T-helper 1 cell treated with Interleukin-12 subunit alpha and Interleukin-12 subunit beta and Interleukin-4 antibody, amounts not matched to agents 30 μg/mL and 1 μg/mL, for 36 hours (primary cell): Measurements from ENCODE around the gene PASK.

Experiments
- H3K27ac Mint-ChIP-seq: one replicate; pipeline ENCODE4 v1.8.0; 2021; ENCODE audit warnings: mild to moderate bottlenecking, mixed read lengths
- H3K27me3 Mint-ChIP-seq: one replicate; pipeline ENCODE4 v1.8.0; 2021; ENCODE audit warnings: low read depth, mixed read lengths
- H3K36me3 Mint-ChIP-seq: one replicate; pipeline ENCODE4 v1.8.0; 2021; ENCODE audit warnings: low read depth, mixed read lengths
- H3K4me1 Mint-ChIP-seq: one replicate; pipeline ENCODE4 v1.8.0; 2021; ENCODE audit warnings: low read depth, mixed read lengths
- H3K4me3 Mint-ChIP-seq: one replicate; pipeline ENCODE4 v1.8.0; 2021; ENCODE audit warnings: mild to moderate bottlenecking, moderate library complexity, mixed read lengths
- H3K9me3 Mint-ChIP-seq: one replicate; pipeline ENCODE4 v1.8.0; 2021; ENCODE audit warnings: mixed read lengths

PASK gene

DNA sequence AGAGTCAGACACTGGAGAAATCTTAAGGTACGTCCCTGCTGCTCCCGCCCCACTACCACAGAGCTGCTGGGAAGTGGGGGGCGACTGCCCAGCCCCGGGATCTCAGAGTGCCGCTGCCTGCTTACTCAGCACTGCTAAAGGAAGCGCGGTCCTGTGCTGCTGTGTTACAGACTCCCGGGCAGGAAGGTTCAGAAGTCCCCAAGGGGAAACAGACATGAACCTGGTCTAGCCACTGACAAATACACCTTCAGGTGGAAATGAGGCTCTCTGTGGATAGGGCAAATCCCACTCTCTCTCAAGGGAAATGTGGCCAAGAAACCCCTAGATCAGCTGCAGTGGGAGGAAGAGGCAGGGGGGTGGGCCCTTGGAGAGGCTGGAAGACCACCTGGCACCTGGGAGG is 60.9 kb downstream of the PASK start:
- Mint-ChIP-seq H3K36me3 (peaks cover 32% of the 10 kb centered on the region), H3K27me3 (no peaks in the 10 kb centered on the region), H3K4me3 (no peak overlapping the region), H3K27ac (no peak overlapping the region), H3K9me3 (no peaks in the 10 kb centered on the region), H3K4me1 (peaks cover 5% of the 10 kb centered on the region)

DNA sequence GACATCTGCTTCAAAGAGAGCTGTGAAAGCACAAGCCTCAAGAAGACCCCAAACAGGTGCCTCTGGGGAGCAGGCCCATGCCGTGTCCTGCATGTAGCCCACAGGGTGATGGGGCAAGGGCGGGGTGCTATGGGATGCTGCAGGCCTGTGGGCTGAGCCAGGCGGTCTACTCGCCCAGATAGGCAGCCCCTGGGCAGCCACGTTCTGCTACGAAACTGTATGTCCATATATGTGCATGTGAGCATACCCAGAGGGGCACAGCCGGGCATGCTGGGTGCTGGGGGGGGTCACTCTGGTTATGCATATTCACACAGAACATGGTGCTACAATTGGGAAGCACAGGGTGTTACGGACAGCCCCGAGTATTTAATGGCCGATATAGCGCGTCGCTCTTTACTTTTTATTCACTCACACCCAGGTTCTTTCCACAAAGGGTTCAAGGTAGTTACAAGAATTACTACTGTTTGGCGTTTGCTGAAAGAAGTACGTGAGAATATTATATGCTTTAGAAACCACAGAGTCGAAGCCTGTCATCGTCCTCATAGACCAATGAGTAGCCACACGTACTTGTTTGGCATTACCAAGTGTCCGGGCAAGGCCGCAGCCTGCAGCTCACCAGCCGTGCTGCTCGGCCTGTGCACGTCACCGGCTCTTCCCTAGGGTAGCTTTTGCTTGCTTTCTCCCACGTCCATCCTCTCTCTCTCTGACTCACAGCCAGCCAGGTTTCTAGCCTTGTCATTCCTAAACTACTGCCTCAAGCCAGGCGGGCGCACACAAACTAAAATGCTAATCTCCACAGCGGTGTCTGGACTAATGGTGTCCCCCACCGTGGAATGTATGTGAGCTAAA is 61.6 kb downstream of the PASK start:
- Mint-ChIP-seq H3K9me3 (no peaks in the 10 kb centered on the region), H3K27ac (no peak overlapping the region), H3K4me1 (peaks cover 5% of the 10 kb centered on the region), H3K36me3 (peaks cover 38% of the 10 kb centered on the region), H3K4me3 (no peak overlapping the region), H3K27me3 (no peaks in the 10 kb centered on the region)

DNA sequence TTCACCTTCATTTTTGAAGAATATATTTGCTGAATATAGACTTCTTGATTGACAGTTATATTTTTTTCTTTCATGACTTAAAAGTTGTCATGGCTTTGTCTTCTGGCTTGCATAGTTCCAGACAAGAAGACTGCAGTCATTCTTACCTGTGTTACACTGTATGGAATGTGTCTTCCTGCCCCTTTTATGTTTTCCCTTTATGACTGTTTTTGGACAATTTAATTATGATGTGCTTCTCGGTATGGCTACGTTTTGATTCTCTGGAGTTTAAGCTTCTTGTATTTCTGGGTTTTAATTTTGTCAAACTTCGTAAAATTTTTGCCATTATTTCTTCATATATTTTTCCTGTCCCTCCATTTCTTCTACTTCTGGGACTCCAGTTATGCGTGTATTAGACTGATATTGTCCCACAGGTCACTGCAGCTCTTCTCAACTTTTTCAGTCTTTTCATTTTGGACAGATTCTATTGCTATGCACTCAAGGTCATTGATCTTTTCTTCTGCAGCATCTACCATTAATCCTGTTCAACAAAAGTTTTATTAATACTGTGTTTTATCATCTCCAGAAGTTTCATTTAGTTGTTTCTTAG is 64.3 kb downstream of the PASK start:
- Mint-ChIP-seq H3K4me1 (peaks cover 5% of the 10 kb centered on the region), H3K9me3 (no peaks in the 10 kb centered on the region), H3K27ac (no peak overlapping the region), H3K4me3 (no peak overlapping the region), H3K27me3 (no peaks in the 10 kb centered on the region), H3K36me3 (peaks cover 32% of the 10 kb centered on the region)

DNA sequence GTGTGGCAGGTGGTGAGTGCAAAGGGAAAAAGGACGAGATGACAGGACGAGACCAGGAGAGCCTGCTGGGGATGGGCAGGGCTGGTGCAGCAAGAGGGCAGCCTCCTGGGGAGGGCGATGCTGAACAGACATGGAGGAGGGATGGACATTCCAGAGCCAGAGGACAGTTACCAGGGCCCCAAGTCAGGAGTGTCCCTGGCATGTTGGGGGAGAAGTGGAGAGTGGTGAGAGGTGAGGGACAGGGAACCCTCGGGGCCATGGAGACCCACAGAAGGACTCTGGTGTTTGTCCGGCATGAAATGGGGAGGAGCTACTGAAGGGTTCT is 66.2 kb downstream of the PASK start:
- H3K36me3 Mint-ChIP-seq, result peaks cover 20% of the 10 kb centered on the region
- H3K27me3 Mint-ChIP-seq, result no peaks in the 10 kb centered on the region
- peaks cover 1% of the 10 kb centered on the region for H3K4me1 Mint-ChIP-seq
- H3K9me3 Mint-ChIP-seq, result no peaks in the 10 kb centered on the region
- no peak overlapping the region for H3K4me3 Mint-ChIP-seq
- peak overlapping the region; percentile 8 for H3K27ac Mint-ChIP-seq

DNA sequence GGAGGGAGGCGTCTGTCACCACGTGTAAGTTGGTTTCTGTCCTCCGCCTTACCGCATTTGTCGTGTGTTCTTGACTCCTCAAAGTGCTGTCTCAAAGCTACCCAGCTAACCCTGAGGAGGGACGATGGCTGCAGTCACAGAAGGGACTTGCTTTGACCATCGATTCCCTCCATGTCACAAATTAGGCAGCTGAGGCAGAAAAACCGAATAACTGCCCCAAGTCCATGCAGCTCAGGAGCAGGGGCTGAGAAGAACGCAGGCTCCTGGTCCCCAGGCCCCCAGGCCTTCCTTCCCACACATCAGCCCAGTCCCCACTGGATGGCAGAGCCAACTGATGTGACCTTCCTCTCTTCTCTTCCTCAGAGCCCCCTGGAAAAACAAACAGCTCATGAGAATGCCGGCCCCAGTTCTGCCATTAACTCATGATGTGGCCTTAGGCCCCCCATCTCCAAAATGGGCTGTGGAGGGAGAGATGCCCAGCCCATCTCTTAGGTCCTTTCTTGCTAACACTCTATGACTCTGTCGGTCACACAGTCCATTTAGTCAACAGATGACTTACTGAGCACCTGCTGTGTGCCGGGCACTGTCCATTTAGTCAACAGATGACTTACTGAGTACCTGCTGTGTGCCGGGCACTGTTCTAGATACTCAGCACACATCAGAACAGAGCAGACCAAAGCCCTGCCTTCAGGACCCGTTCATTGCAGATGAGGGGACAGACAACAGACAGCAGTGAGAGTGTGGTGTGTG is 66.8 kb downstream of the PASK start:
- Mint-ChIP-seq H3K27me3 (no peaks in the 10 kb centered on the region), H3K4me1 (no peaks in the 10 kb centered on the region), H3K36me3 (peaks cover 19% of the 10 kb centered on the region), H3K27ac (peak overlapping the region; percentile 32), H3K4me3 (no peak overlapping the region), H3K9me3 (no peaks in the 10 kb centered on the region)

DNA sequence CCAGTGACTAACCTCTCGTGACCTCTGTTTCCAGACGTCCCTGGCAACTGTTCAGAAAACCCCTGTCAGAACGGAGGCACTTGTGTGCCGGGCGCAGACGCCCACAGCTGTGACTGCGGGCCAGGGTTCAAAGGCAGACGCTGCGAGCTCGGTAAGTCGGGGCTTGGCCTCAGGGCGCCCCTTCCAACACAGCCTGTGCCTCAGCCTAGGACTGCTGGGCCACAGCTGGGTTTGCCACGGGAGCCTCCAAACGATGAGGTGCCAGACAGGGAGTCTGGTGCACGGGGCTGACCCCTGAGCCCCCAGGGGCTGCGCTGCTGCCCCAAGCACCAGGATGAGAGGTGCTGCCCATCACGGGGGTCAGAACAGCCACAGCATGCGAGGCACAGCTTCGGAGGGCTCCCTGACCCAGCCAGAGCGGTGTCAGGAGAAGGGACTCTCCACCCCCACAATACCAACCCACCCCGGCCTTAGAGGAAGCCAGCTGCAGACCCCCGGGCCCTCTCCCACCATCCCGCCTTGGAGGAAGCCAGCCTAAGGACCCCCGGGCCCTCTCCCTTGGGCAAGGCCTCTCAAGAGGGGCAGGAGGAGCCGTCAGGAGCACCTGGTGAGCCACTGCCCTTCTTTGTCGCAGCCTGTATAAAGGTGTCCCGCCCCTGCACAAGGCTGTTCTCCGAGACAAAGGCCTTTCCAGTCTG is 67.5 kb downstream of the PASK start:
- no peaks in the 10 kb centered on the region for H3K9me3 Mint-ChIP-seq
- no peaks in the 10 kb centered on the region for H3K27me3 Mint-ChIP-seq
- no peak overlapping the region for H3K27ac Mint-ChIP-seq
- no peaks in the 10 kb centered on the region for H3K4me1 Mint-ChIP-seq
- H3K4me3 Mint-ChIP-seq, result no peak overlapping the region
- peaks cover 18% of the 10 kb centered on the region for H3K36me3 Mint-ChIP-seq

DNA sequence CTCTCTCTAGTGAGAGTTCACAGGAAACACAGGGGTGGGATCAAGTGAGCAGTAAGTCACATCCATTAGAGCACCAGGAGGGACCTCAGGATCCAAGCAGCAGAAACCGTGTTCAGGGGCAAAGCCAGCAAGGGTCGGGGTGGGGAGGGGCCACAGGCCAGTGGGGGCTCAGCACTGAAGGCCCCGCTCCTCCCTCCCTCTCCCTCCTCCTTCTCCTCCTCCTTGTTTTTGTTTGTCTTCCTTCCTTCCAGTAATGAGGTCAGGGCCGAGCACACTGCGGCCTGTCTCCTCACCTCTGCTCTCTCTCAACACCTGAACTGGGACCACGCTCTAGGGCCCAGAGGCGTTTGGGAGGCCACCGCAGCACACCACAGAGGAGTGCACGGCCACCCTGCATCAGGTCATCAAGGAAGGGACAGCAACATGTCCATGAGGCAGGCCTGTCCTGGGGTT is 68.1 kb downstream of the PASK start:
- Mint-ChIP-seq H3K27ac (no peak overlapping the region), H3K4me1 (no peaks in the 10 kb centered on the region), H3K4me3 (no peak overlapping the region), H3K27me3 (no peaks in the 10 kb centered on the region), H3K36me3 (peaks cover 13% of the 10 kb centered on the region), H3K9me3 (no peaks in the 10 kb centered on the region)

DNA sequence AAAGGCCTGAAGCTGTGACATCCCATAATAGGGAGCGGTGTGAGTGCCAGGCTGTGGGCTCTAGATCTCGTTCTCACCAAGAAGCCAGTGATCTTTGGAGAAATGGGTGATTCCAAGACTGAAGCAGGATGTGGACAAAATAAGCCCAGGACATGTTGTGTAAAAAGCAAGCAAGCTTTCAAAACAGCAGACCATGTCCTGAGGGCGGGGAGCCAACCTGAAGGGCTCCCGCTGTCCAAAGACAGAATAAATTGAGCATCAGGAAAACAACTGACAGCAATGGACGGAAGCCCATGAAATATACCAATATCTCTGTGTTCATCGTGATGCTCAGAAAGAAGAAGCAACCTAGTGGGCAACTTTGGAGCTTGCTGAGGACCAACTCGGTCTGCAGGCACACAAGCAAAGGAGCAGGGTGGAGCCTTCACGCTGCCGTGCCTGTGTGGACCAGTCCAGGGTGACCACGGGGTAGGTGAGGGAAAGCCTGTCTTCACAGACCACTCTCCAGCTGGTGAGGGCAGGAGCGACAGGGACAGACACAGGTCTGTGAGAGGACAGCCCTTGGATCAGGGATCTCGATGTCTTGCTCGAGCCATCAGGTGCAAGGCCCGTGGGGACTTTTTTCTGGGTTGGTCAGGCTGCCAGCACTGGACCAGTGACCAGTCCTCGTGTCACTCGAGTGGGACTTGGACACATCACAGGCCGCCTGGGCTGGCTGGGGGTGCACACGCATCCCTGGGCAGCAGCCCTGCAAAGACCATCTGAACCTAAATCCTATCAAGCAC is 68.7 kb downstream of the PASK start:
- Mint-ChIP-seq H3K27me3 (no peaks in the 10 kb centered on the region), H3K4me3 (no peak overlapping the region), H3K4me1 (no peaks in the 10 kb centered on the region), H3K9me3 (no peaks in the 10 kb centered on the region), H3K36me3 (peaks cover 10% of the 10 kb centered on the region), H3K27ac (no peak overlapping the region)

DNA sequence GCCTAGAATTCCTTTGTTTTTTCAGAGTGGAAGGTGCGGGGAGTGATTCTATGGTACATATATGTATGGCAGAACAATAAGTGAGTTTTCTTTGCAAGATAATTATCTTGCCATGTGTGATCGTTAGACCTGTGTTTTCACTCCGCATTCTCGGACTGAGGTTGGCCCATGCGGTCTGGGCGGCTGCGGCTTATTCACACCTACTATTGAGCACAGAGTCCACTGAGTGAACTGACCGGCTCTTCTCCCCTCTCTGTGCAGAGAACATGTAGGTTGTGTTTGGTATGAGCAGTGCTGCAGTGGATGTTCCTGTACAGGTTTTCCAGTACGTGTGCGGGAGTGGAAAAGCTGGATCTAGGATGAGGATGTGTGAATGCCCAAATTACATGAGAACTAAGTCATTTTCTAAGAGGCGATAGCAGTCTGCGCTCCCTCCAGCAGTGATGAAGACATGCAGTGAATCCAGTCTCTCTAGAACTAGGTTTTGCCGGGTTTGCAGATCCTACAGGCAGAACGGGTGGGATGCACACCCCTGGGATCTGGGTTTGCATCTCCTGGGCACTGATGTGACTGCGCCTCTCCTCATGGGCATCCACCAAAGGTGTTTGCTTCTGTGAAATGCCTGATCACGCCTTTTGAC is 74.3 kb downstream of the PASK start:
- Mint-ChIP-seq H3K36me3 (peaks cover 8% of the 10 kb centered on the region), H3K27ac (no peak overlapping the region), H3K27me3 (no peaks in the 10 kb centered on the region), H3K4me3 (no peak overlapping the region), H3K4me1 (no peaks in the 10 kb centered on the region), H3K9me3 (no peaks in the 10 kb centered on the region)

DNA sequence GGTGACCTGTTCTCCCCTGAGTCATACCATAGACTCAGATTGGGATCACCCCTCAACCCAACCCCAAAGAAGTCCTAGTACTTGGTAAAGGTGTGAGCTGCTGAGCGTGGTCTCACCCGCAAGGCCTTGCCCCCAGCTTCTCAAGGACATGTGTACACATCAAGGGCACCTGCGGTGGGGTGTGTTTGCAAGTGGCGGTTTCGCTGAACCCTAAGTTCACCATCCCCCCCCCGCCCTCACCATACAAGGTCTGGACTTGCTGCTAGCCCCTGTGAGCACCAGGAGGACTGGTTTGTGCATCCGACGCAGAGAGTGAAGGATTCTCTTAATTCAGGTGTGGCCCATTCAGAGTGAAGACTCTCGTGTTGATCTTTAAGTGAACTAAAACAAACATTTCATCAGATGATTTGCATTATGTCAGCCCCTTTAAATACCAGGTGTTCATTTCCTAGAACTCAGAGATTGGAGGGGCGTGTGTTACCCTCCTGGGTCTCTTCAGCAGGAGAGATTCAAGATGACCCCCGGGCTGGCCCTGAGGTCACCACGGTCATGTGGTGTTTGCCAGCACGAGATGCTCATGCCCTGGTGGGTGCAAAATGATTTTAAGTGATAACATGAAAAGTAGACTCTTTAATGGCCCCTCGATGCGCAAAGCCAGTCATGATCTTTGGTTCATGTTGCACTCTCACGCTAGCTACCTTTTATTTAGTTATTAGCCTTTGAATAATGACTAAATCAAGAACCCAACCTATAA is 75.0 kb downstream of the PASK start:
- Mint-ChIP-seq H3K4me1 (no peaks in the 10 kb centered on the region), H3K4me3 (no peak overlapping the region), H3K27me3 (no peaks in the 10 kb centered on the region), H3K27ac (no peak overlapping the region), H3K9me3 (no peaks in the 10 kb centered on the region), H3K36me3 (peaks cover 8% of the 10 kb centered on the region)

DNA sequence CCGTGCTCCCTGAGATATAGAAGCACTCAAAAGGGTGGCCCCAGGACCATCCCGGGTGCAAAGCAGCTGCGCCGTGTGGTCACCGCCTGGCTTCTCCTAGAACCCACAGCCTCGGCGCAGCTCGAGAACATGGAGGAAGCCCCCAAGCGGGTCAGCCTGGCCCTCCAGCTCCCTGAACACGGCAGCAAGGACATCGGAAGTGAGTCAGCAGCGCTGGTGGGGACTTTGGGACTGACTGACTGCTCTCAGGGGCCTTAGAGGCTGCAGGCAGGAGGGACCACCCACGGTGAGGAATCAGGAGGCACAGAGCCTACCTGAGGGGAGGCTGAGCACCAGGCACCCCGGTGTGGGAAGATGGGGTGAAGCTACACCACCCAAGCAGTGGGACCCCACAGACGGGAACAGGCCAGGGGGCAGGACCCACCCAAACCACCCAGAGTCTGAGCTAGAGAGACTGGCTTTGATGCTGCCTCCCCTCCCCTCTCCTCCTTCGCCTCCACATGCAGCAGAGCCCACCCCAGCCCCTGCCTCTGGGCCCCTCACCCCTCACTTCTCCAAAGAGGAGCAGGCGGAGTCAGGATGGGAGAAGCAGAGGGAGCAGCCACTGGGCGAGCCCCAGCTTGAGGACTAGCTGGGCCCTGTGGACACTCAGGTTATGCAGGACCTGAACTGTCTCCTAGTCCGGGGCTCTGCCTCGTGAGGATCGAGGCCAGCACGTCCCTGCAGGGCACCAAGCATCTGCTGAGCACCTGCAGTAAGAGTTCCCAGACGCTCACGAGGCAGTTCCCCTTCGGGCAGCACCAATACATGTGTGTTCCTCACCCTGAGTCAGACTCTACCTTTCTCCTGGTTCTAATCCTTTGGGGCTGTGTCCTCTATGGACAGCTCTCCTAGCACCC is 75.9 kb downstream of the PASK start:
- Mint-ChIP-seq H3K9me3 (no peaks in the 10 kb centered on the region), H3K27me3 (no peaks in the 10 kb centered on the region), H3K4me1 (no peaks in the 10 kb centered on the region), H3K4me3 (no peak overlapping the region), H3K36me3 (peaks cover 8% of the 10 kb centered on the region), H3K27ac (no peak overlapping the region)

DNA sequence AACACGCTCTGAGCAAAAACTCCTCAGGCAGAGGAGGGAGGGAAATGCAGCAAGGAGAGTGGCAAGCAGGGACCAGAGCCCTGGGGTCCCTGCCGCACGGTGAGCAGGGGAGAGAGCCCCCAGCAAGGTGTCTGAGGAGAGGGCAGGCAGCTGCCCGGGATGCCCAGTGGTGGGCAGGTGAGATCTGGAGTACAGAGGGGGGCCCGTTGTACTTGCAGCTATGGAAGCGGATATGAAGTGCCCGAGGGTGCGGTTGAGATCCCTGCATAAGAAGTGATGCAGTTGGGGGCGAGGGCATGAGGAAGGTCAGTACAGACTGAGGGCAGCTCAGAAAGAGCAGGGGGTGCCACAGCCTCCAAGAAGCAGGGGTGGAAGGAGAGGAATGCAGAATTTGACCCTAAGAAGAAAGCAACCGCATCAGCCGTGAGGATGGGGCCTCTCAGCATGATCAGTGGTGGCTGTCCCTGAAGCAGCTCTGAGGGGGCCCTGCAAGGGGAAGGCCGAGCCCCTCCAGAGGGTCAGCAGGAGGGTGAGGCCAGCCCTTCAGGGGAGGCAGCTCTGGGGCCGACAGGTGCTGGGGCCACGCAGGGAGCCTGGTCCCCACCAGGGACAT is 76.6 kb downstream of the PASK start:
- Mint-ChIP-seq H3K36me3 (peaks cover 8% of the 10 kb centered on the region), H3K27me3 (no peaks in the 10 kb centered on the region), H3K4me3 (no peak overlapping the region)

More for the DNA sequence above, 76.6 kb downstream of the PASK start:
- H3K27ac Mint-ChIP-seq, result no peak overlapping the region
- H3K4me1 Mint-ChIP-seq, result no peaks in the 10 kb centered on the region
- H3K9me3 Mint-ChIP-seq, result no peaks in the 10 kb centered on the region
